Endothelial cell (in vitro differentiated cells): ENCODE results near the gene PLXNB3. TPM values are rescaled to one million over a fixed set of nuclear protein-coding genes. Genes with fewer than 3 reads are reported as not detected.

ENCODE experiments used
- total RNA-seq: library from RNA; stranded (reverse); fragmentation: NEBNext Ultra II Directional; extraction: Animal tissue kit (Norgen Biotek cat#: 25700); gene quantifications from one replicate; pipeline ENCODE4 v1.2.1, GENCODE V29; 2021; ENCODE audit not compliant: unreplicated experiment

PLXNB3 gene
- total RNA-seq, 1 donor from 2014 or later, result 11.2 TPM

Other genes with a start within 250 kb of the PLXNB3 start
- 0.10 TPM for gene ATP2B3, start 246.6 kb upstream of the PLXNB3 start, total RNA-seq
- gene CCNQ, start 165.1 kb upstream of the PLXNB3 start, total RNA-seq, result 15.3 TPM
- not detected for gene DUSP9, start 117.0 kb upstream of the PLXNB3 start, total RNA-seq
- 0.41 TPM for gene PNCK, start 90.4 kb upstream of the PLXNB3 start, total RNA-seq
- 7.9 TPM for gene SLC6A8, start 76.3 kb upstream of the PLXNB3 start, total RNA-seq
- gene BCAP31, start 39.9 kb upstream of the PLXNB3 start, total RNA-seq, result 282 TPM
- 19.5 TPM for gene ABCD1, start 39.4 kb upstream of the PLXNB3 start, total RNA-seq
- gene SRPK3, start 16.8 kb downstream of the PLXNB3 start, total RNA-seq, result 0.18 TPM
- 43.3 TPM for gene IDH3G, start 30.1 kb downstream of the PLXNB3 start, total RNA-seq
- 243 TPM for gene SSR4, start 30.4 kb downstream of the PLXNB3 start, total RNA-seq
- gene PDZD4, start 66.3 kb downstream of the PLXNB3 start, total RNA-seq, result 2.6 TPM
- gene L1CAM, start 121.9 kb downstream of the PLXNB3 start, total RNA-seq, result 0.31 TPM
- gene AVPR2, start 140.4 kb downstream of the PLXNB3 start, total RNA-seq, result 0.77 TPM
- gene ARHGAP4, start 162.0 kb downstream of the PLXNB3 start, total RNA-seq, result 72.2 TPM
- gene NAA10, start 170.8 kb downstream of the PLXNB3 start, total RNA-seq, result 85.5 TPM
- 19.3 TPM for gene RENBP, start 180.4 kb downstream of the PLXNB3 start, total RNA-seq
- 74.6 TPM for gene HCFC1, start 207.6 kb downstream of the PLXNB3 start, total RNA-seq
- 12.0 TPM for gene TMEM187, start 208.5 kb downstream of the PLXNB3 start, total RNA-seq